Left ventricle myocardium superior (tissue), 1 donor: Measurements from ENCODE around the gene ARMC9. TPM values are rescaled to one million over a fixed set of nuclear protein-coding genes. Genes with fewer than 3 reads are reported as not detected.

Experiments used
- ATAC-seq: fragments of 200-7000 bp; cut with Tn5 transposase; one replicate; pipeline ENCODE4 v1.9.1; 2020; ENCODE audit warnings: mild to moderate bottlenecking, moderate library complexity
- DNase-seq: peaks from one replicate; pipeline ENCODE4 v3.0.0-alpha.2; 2020
- intact Hi-C: fragments of 100-400 bp; cut with micrococcal nuclease; formaldehyde crosslinking; loops from one replicate; pipeline ENCODE4 v1.11.0; 2022
- total RNA-seq: library from RNA; stranded (reverse); fragmentation: NEBNext Ultra II Directional; extraction: Animal tissue kit (Norgen Biotek cat#: 25700); gene quantifications from one replicate; pipeline ENCODE4 v1.2.1, GENCODE V29; 2021
- donor health status: DM: no; HTN: yes; CAD: no; lungs with severe emphysema.

The ARMC9 gene
- total RNA-seq, 1 donor from 2014 or later: 2.3 TPM

DNA sequence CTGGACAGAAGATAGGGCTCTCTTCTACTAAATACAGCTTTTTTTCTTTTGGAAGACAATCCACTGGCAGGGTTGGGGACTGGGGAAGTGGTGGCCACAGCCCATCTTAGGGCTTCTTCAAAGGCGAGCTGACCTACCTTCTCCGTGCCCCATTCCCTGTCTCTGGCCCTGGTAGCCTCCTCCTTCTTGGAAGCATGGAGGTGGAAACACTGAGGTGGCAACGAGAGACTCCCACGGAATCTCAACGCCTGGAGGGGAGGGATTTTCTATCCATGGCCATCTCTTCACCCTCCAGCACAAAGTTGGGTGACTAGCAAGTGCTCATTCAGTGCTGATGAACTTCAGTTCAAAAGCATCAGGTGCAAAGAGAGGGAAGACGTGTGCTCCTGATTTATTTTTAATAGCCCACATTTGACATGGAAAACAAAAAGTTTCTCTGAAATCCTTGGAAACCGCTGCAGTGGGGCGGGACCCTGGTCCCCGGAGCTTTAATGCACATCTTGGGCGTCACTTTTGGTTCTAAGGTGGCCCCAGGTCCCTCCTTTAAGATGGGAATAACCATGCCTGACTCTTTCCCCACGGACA is 633 bp upstream of the ARMC9 start:
- no peak for ATAC-seq
- intact Hi-C loops: no loop called here
- DNase-seq: no peak

- ATAC-seq (no peak), DNase-seq (no peak)
- intact Hi-C loops: no loop called here
Measured at GRCh38 chr2:231199219-231199618, 788 bp downstream of the ARMC9 start.

DNA sequence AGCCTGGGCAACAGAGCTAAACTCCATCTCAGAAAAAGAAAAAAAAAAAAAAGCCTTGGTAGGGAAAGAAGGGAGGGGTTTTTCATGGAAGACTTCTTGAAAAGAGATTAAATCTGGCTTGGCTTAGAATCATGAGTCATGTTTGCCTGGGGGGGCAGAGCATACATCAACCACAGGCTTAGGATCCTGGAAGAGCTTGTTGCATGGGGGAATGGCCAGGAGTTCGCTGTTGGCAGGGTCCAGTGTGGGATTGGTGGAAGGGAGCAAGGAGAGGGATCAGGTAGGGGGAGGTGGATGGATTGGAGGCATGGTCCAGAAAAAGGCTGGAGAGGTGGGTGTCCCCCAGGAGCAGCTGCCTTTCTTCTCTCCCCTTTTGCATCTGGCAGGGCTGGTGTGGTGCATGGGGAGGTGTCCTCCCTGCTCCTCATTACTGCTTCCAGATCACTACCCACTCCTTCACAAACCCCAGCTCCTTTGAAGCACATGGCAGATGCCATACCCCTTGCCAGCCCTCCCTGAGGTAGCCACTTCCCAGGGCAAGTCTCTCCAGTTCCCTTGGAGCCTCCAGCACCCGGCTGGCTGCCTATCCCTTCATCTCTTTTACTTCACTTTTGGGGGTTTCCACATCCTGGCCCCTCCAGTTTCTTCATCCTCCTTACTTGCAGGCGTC is 2.5 kb downstream of the ARMC9 start:
- no peak for ATAC-seq
- intact Hi-C loops: no loop called here

GRCh38 chr2:231201475-231201814 is 3.0 kb downstream of the ARMC9 start:
- intact Hi-C loops: no loop called here
- no peak for ATAC-seq

More for the DNA sequence above, 2.5 kb downstream of the ARMC9 start:
- no peak for DNase-seq

GRCh38 chr2:231203087-231203486 is 4.7 kb downstream of the ARMC9 start:
- intact Hi-C loops: no loop called here
- ATAC-seq (no peak), DNase-seq (no peak)

More at GRCh38 chr2:231201475-231201814, 3.0 kb downstream of the ARMC9 start:
- DNase-seq: no peak

GRCh38 chr2:231204146-231204545 is 5.7 kb downstream of the ARMC9 start:
- DNase-seq: no peak
- no peak for ATAC-seq

DNA sequence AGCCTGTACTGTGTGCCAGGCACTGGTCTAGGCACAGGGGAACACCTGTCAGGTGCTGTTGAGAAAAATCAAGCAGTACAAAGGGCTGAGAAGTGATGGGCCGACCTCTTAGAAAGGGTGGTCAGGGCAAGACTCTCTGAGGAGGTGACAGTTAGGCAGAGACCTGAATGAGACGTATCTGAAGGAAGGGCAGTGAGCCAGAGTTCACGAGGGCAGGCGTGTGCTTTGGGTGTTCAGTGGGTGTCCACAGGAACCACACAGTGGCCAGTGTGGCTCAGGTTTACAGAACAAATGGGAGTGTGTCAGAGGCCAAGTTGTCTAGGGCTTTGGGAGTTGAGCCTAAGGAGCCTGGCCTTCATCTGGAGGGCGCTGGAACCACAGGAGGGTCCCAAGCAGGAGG is 6.2 kb downstream of the ARMC9 start:
- intact Hi-C loops: no loop called here
- DNase-seq (no peak), ATAC-seq (no peak)

More at GRCh38 chr2:231204146-231204545, 5.7 kb downstream of the ARMC9 start:
- intact Hi-C loops: no loop called here

DNA sequence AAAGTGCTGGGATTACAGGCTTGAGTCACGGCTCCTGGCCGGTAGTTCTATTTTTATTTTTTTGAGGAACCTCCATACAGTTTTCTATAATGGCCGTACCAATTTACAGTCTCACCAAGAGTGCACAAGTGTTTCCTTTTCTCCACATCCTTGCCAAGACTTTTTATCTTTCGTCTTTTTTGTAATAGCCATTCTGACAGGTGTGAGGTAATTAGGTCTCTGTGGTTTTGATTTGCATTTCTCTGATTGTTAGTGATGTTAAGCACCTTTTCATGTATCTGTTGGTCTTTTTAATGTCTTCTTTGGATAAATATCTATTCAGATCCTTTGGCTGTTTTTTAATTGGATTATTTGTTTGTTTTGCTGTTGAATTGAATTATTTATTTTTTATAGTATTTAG is 9.3 kb downstream of the ARMC9 start:
- DNase-seq: no peak
- intact Hi-C loops: no loop called here
- no peak for ATAC-seq

DNA sequence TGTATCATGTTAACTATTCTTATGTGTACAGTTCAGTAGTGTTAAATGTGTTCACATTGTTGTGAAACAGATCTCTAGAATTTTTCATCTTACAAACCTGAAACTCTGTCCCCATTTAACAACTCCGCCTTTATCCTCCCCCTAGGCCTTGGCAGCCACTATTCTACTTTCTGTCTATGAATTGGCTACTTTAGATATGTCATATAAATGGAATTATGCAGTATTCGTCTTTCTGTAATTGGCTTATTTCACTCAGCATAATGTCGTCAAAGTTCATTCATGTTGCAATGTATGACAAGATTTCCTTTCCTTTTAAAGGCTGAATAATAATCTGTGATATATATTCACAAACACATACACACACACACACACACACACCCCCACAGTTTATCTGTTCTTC is 12.4 kb downstream of the ARMC9 start:
- no peak for ATAC-seq
- DNase-seq: no peak
- intact Hi-C loops: no loop called here

DNA sequence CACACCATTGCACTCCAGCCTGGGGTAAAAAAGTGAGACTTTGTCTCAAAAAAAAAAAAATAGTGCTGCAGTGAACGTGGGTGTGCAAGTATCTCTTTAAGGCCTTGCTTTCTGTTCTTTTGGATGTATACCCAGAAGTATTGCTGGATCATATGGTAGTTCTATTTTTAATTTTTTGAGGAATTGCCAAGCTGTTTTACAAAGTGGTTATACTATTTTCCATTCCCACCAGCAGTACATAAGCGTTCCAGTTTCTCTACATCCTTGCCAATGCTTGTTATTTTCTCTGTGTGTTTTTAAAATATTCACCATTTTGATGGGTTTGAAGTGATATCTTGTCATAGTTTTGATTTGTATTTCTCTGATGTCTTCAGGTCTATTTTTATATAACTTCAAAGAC is 13.1 kb downstream of the ARMC9 start:
- intact Hi-C loops: no loop called here
- no peak for DNase-seq
- peak; percentile 25 for ATAC-seq

GRCh38 chr2:231212329-231212845 is 14.0 kb downstream of the ARMC9 start:
- ATAC-seq (peak; percentile 28), DNase-seq (no peak)
- intact Hi-C loops: no loop called here

- DNase-seq (no peak), ATAC-seq (no peak)
- intact Hi-C loops: no loop called here
Measured at GRCh38 chr2:231213931-231214642, 15.7 kb downstream of the ARMC9 start.

- intact Hi-C loops: no loop called here
Measured at GRCh38 chr2:231218366-231218765, 19.9 kb downstream of the ARMC9 start.

DNA sequence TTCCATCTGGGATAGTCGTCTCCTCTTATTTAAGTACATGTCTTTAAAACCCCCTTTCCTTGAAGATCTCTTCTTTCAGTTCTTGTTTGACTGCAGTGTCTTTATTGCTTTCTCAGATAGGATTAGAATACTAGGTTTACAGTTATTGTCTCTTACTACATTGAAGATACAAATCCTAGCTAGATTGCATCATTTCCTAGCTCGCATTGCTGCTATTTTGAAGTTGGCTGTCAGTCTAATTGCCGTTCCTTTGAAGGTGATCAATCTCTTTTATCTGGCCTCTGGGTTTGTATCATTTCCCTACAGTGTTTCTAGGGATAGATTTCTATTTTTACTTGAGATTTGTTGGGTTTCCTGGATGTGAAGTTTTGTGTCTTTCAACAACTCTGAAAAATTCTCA is 20.9 kb downstream of the ARMC9 start:
- ATAC-seq: no peak
- DNase-seq: no peak

More at GRCh38 chr2:231218366-231218765, 19.9 kb downstream of the ARMC9 start:
- DNase-seq (no peak), ATAC-seq (no peak)

GRCh38 chr2:231221761-231222160 is 23.3 kb downstream of the ARMC9 start:
- DNase-seq (no peak), ATAC-seq (no peak)
- intact Hi-C loops: no loop called here

More for the DNA sequence above, 20.9 kb downstream of the ARMC9 start:
- intact Hi-C loops: no loop called here

GRCh38 chr2:231222318-231223000 is 24.0 kb downstream of the ARMC9 start:
- no peak for ATAC-seq
- intact Hi-C loops: no loop called here
- no peak for DNase-seq

DNA sequence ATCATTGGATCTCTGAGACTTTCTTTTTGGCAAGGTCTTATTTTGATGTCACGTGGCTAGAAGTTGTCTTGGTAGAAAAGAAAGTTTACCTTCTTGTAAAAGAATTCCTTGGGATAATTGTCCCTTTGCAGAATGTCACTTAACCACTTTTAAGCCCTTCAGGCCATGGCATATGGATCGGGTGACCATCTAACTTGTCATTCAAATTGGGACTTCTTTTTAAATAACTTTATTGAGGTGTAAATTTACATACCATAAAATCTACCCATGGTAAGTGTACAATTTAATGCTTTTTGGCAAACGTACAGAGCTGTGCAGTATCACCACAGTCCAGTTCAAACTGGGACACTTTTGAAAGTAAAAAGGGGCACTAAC is 24.6 kb downstream of the ARMC9 start:
- intact Hi-C loops: no loop called here

GRCh38 chr2:231223458-231223976 is 25.1 kb downstream of the ARMC9 start:
- intact Hi-C loops: no loop called here

More for the DNA sequence above, 24.6 kb downstream of the ARMC9 start:
- ATAC-seq: no peak
- no peak for DNase-seq

GRCh38 chr2:231227310-231228162 is 29.1 kb downstream of the ARMC9 start:
- no peak for DNase-seq
- intact Hi-C loops: loop anchor here (5.0 kb wide), 1 partner anchor 185 kb away; no protein-coding TSS in a partner anchor
- ATAC-seq: peak; percentile 97

More at GRCh38 chr2:231223458-231223976, 25.1 kb downstream of the ARMC9 start:
- DNase-seq (no peak), ATAC-seq (no peak)
